Aorta (tissue), 5 donors: ENCODE data around the gene DESI2. TPM values are rescaled to one million over a fixed set of nuclear protein-coding genes. Genes with fewer than 3 reads are reported as not detected.
"Not testable (repeated sequence)": the region's sequence is repeated elsewhere in the genome, so short reads cannot be mapped to it uniquely, and the experiment has no call there.

Experiments
- ATAC-seq: fragments of 200-7000 bp; cut with Tn5 transposase; one replicate; pipeline ENCODE4 v1.9.1; 2022; ENCODE audit warnings: moderate library complexity; ENCODE audit not compliant: low FRiP score
- DNase-seq, 2 donors: peaks; one replicate each; pipeline ENCODE4 v3.0.0-alpha.2; 2020
- H3K27ac ChIP-seq, 2 donors: one replicate each; pipeline ENCODE4 v1.5.1; 2013; ENCODE audit warnings: low read length in 2 of 2, mild to moderate bottlenecking in 2 of 2, moderate library complexity in 2 of 2, control low read depth in 1 of 2, inconsistent platforms in 1 of 2, low read depth in 1 of 2
- H3K27me3 ChIP-seq, 2 donors: one replicate each; pipeline ENCODE4 v1.6.1; 2013; ENCODE audit warnings: control low read depth in 1 of 2, low read length in 1 of 2, mild to moderate bottlenecking in 1 of 2, moderate library complexity in 1 of 2; ENCODE audit not compliant: insufficient read depth in 2 of 2, control insufficient read depth in 1 of 2
- H3K36me3 ChIP-seq, 2 donors: one replicate each; pipeline ENCODE4 v1.6.1; 2013; ENCODE audit warnings: control low read depth in 1 of 2, low read length in 1 of 2, mild to moderate bottlenecking in 1 of 2; ENCODE audit not compliant: insufficient read depth in 2 of 2, control insufficient read depth in 1 of 2
- H3K4me1 ChIP-seq, 2 donors: one replicate each; pipeline ENCODE4 v1.6.1; 2013; ENCODE audit warnings: low read length in 2 of 2, control low read depth in 1 of 2, mild to moderate bottlenecking in 1 of 2, moderate library complexity in 1 of 2; ENCODE audit not compliant: insufficient read depth in 2 of 2, control insufficient read depth in 1 of 2
- H3K4me3 ChIP-seq, 2 donors: one replicate each; pipeline ENCODE4 v1.5.1; 2013; ENCODE audit warnings: low read length in 2 of 2, control low read depth in 1 of 2, mild to moderate bottlenecking in 1 of 2
- H3K9me3 ChIP-seq: one replicate; pipeline ENCODE4 v1.6.1; 2013; ENCODE audit warnings: mild to moderate bottlenecking, low read length; ENCODE audit not compliant: control insufficient read depth
- WGBS, 2 donors: extraction: QIAGEN DNeasy Blood & Tissue Kit; methylation state at CpG; one replicate each; pipeline ENCODE4 v1.1.7; 2013; 5-methylcytosine and 5-hydroxymethylcytosine counted together
- intact Hi-C, 2 donors: fragments of 100-400 bp; cut with DNase I; formaldehyde crosslinking; loops; one replicate each; pipeline versions ENCODE4 v1.14.2 to v1.15.0; 2022
- polyA plus RNA-seq, 2 donors: library from polyadenylated mRNA; stranded (reverse); fragments of 200-250 nt; gene quantifications; one replicate each; pipeline ENCODE4 v1.2.3, GENCODE V29; 2013
- total RNA-seq, 2 donors: library from RNA; stranded (reverse); fragmentation: NEBNext Ultra II Directional; extraction: Animal tissue kit (Norgen Biotek cat#: 25700); gene quantifications; one replicate each; pipeline ENCODE4 v1.2.1, GENCODE V29; 2021
- donor health status: healthy with polysubstance abuse.
- donor health status: Bipolar disorder and iron deficiency.
- donor health status: DM: no; HTN: no; CAD: no.
- donor health status: DM: no; HTN: no; CAD: no.
- donor health status: DM: yes; HTN: yes; CAD: no.

The DESI2 gene
- total and polyA plus RNA-seq, 4 donors = 14.4 to 38.4 (median 31.0) TPM

DNA sequence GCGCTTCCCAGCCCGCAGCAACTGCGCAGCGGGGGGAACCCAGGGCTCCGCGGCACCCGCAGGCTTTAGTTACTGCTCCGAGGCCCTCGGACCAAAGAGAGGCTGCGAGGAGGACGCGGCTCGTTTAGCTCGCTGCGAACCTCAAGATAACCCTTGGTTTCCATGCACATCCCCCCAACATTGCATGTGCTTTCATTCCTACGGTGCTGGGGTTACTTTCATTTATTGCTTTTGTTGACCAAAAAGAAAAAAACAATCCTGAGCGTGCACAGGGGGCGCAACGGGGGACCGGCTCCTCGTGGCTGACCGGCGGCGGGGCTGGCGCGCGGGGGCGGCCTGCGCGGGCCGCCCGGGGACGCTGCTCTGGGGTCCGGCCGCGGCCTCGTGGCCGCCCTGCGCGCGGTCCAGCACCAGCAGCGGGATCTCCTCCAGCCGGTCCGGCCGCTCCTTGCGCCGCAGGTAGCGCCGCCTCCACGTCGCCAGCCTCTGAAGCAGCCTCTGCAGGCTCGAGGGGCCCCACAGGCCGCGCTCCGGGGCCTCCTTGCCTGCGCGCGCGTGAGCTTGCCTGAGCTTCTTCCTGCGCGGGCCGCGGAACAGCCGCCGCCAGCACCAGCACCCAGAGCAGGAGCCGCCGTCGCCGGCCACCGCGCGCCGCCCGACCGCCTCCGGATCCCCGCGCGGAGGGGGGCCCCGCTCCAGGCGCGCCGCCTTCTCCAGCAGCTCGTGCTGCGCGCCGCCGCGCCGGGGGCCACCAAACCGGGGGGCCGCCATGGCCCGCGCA is 77.4 kb downstream of the DESI2 start:
- Histone ChIP-seq H3K4me3 (peak overlapping the region; percentile 72 to 78), H3K36me3 (no peaks in the 10 kb centered on the region), H3K4me1 (no peaks in the 10 kb centered on the region), H3K27me3 (no peaks in the 10 kb centered on the region), H3K9me3 (no peaks in the 10 kb centered on the region), H3K27ac (no peak overlapping the region)
- 0 to 1% methylated on average over 59 to 94 of the region's 94 CpGs for WGBS, 2 donors
- DNase-seq (peak; percentile 58 to 81), ATAC-seq (peak; percentile 55)
- intact Hi-C loops = no loop called here

GRCh38 chr1:244730934-244731434 is 78.1 kb downstream of the DESI2 start:
- H3K4me1 ChIP-seq = no peaks in the 10 kb centered on the region
- H3K27me3 ChIP-seq = no peaks in the 10 kb centered on the region
- no peak overlapping the region for H3K27ac ChIP-seq
- intact Hi-C loops = no loop called here
- DNase-seq = no peak
- peak overlapping the region; percentile 72 to 78 for H3K4me3 ChIP-seq
- WGBS, 2 donors = 49 to 51% methylated on average over 27 to 28 of the region's 28 CpGs
- no peak for ATAC-seq
- H3K9me3 ChIP-seq = no peaks in the 10 kb centered on the region
- no peaks in the 10 kb centered on the region for H3K36me3 ChIP-seq

DNA sequence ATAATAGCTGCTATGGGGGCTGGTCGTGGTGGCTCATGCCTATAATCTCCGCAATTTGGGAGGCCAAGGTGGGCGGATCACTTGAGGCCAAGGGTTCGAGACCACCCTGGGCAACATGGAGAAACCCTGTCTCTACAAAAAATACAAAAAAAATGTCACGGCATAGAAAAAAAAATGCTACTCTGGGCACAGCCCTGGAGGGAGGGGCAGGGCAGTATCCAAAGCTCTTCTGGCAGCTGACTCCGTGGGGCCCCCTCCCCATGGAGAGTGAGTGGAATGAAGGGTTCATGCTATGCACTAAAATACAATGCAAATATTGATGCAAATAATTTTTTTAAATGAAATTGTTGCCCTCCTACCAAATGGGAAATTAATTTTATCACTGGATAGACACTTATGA is 78.7 kb downstream of the DESI2 start:
- DNase-seq (peak in 1 of 2 donors; percentile 19), ATAC-seq (no peak)
- intact Hi-C loops = no loop called here
- H3K4me1 ChIP-seq = no peaks in the 10 kb centered on the region
- no peaks in the 10 kb centered on the region for H3K36me3 ChIP-seq
- no peak overlapping the region for H3K27ac ChIP-seq
- WGBS, 2 donors = 95 to 97% methylated on average over 6 of the region's 6 CpGs
- H3K9me3 ChIP-seq = no peaks in the 10 kb centered on the region
- no peak overlapping the region for H3K4me3 ChIP-seq
- H3K27me3 ChIP-seq = no peaks in the 10 kb centered on the region

GRCh38 chr1:244732851-244733450 is 80.0 kb downstream of the DESI2 start:
- 96% methylated on average over 15 of the region's 15 CpGs for WGBS, 2 donors
- Histone ChIP-seq H3K27ac (no peak overlapping the region), H3K4me3 (no peak overlapping the region), H3K27me3 (no peaks in the 10 kb centered on the region), H3K9me3 (no peaks in the 10 kb centered on the region), H3K4me1 (no peaks in the 10 kb centered on the region), H3K36me3 (no peaks in the 10 kb centered on the region)
- intact Hi-C loops = no loop called here
- ATAC-seq = no peak
- DNase-seq = peak in 1 of 2 donors; percentile 54

DNA sequence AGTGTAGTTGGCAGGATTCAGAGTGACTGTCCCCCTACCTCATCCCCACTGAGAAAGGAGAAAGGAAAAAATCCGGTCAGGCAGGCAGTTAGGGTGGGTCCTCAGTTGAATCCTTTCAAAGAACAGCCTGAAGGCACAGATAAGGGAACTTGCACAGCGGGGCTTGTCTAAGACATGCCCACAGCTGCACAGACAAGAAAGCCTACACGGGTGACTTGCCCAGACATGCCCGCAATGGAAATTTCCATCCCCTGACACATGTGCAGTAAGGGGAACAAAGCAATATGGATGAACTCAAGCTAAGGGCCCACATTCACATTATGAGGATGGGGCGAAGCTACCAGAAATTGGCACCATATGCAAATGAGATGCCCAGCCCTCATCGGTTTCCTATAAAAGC is 82.5 kb downstream of the DESI2 start:
- Histone ChIP-seq H3K4me1 (no peaks in the 10 kb centered on the region), H3K27ac (no peak overlapping the region), H3K9me3 (no peaks in the 10 kb centered on the region), H3K36me3 (no peaks in the 10 kb centered on the region), H3K4me3 (no peak overlapping the region), H3K27me3 (no peaks in the 10 kb centered on the region)
- DNase-seq (no peak), ATAC-seq (no peak)
- 94 to 96% methylated on average over 6 of the region's 6 CpGs for WGBS, 2 donors
- intact Hi-C loops = no loop called here

- no peak overlapping the region for H3K27ac ChIP-seq
- H3K36me3 ChIP-seq = no peaks in the 10 kb centered on the region
- WGBS, 2 donors = 94% methylated on average over 10 of the region's 10 CpGs
- peak in 1 of 2 donors; percentile 16 for DNase-seq
- no peaks in the 10 kb centered on the region for H3K9me3 ChIP-seq
- H3K27me3 ChIP-seq = no peaks in the 10 kb centered on the region
- no peaks in the 10 kb centered on the region for H3K4me1 ChIP-seq
- ATAC-seq = no peak
- no peak overlapping the region for H3K4me3 ChIP-seq
- intact Hi-C loops = no loop called here
Measured at GRCh38 chr1:244735876-244736561, 83.1 kb downstream of the DESI2 start.

- WGBS, 2 donors = 76 to 84% methylated on average over 2 of the region's 2 CpGs
- intact Hi-C loops, H3K4me1 ChIP-seq, DNase-seq, H3K36me3 ChIP-seq, ATAC-seq, H3K4me3 ChIP-seq, H3K9me3 ChIP-seq, H3K27ac ChIP-seq, H3K27me3 ChIP-seq: not testable (repeated sequence)
Measured at GRCh38 chr1:244739140-244739539, 86.2 kb downstream of the DESI2 start.

GRCh38 chr1:244740027-244740617 is 87.2 kb downstream of the DESI2 start:
- H3K27me3 ChIP-seq, H3K4me1 ChIP-seq, H3K36me3 ChIP-seq, ATAC-seq, H3K4me3 ChIP-seq, intact Hi-C loops, H3K9me3 ChIP-seq, H3K27ac ChIP-seq: not testable (repeated sequence)
- WGBS, 2 donors = 92 to 94% methylated on average over 20 of the region's 20 CpGs
- DNase-seq = peak in 1 of 2 donors; percentile 51
